Adrenal gland (tissue), 5 donors: ENCODE results near the gene EPO.

Experiments
- POLR2A ChIP-seq, 2 donors: fragments of 450-650 bp; IDR thresholded peaks; one replicate each; pipeline ENCODE4 v1.6.1; 2017; ENCODE audit warnings: antibody characterized with exemption in 2 of 2, mild to moderate bottlenecking in 2 of 2, moderate library complexity in 1 of 2
- TF ChIP-seq, protein P1 (sequence below), 6 experiments: fragments of 450-650 bp in 4 of 6; fragments of 200-600 bp in 2 of 6; sonication (generic) in 1 of 6; IDR thresholded peaks; 1 replicate in 5 of 6; 2 replicates in 1 of 6; pipeline versions ENCODE4 v1.5.1 to v1.8.0; 2016 to 2021; ENCODE audit warnings: antibody characterized with exemption in 6 of 6, mild to moderate bottlenecking in 2 of 6, moderate library complexity in 1 of 6
- donor health status: DM: no; HTN: no; CAD: no.

DNA sequence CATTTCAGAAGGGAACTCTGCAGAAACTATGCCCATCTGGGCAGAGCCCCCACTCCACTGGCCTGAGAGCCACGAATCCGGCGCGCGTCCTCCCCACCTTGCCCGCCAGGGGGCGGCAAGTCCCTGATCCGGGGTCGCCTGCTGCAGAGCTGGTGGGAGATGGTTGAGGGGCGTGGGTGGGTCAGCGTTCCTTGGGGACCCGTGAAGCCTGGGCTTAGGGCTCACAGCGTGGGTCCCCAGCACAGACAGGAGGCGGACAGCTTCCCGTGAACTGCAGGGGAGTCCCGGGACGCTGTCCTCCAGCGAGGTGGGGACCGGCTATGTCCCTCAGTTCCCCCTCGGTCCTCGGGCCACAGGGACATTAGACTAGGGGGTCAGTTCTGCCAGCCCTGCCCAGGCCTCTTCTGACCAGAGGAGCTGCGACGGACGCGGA, 14.9 kb upstream of the EPO start:
- TF ChIP-seq, protein P1, sequence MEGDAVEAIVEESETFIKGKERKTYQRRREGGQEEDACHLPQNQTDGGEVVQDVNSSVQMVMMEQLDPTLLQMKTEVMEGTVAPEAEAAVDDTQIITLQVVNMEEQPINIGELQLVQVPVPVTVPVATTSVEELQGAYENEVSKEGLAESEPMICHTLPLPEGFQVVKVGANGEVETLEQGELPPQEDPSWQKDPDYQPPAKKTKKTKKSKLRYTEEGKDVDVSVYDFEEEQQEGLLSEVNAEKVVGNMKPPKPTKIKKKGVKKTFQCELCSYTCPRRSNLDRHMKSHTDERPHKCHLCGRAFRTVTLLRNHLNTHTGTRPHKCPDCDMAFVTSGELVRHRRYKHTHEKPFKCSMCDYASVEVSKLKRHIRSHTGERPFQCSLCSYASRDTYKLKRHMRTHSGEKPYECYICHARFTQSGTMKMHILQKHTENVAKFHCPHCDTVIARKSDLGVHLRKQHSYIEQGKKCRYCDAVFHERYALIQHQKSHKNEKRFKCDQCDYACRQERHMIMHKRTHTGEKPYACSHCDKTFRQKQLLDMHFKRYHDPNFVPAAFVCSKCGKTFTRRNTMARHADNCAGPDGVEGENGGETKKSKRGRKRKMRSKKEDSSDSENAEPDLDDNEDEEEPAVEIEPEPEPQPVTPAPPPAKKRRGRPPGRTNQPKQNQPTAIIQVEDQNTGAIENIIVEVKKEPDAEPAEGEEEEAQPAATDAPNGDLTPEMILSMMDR (IDR thresholded peaks at IDR 0.05) = peak; percentile 90 to 94 (median 90)
- TF ChIP-seq POLR2A (IDR thresholded peaks at IDR 0.05) = no peak
